CD4-positive, alpha-beta memory T cell (primary cell): ENCODE results near the gene FBXW8. TPM values are rescaled to one million over a fixed set of nuclear protein-coding genes. Genes with fewer than 3 reads are reported as not detected.

ENCODE experiments used
- polyA plus RNA-seq, 2 donors: library from polyadenylated mRNA; unstranded; fragments of 300-500 nt; fragmentation: Illumina TruSeq; gene quantifications; one replicate each; pipeline ENCODE4 v1.2.3, GENCODE V29; 2021
- total RNA-seq, 2 experiments: library from RNA; stranded (reverse); gene quantifications; one replicate each; pipeline ENCODE4 v1.2.3, GENCODE V29; 2021

FBXW8 gene
- total and polyA plus RNA-seq, 4 experiments from 2014 or later = 2.3 to 10.2 (median 7.0) TPM

Other genes starting within 250 kb of the FBXW8 start
- gene SPRING1, start 172.9 kb upstream of the FBXW8 start, total RNA-seq = 10 to 100 TPM; 26.5 to 28.1 TPM
- 10 to 100 TPM; 18.2 to 24.7 TPM for gene SPRING1, start 172.9 kb upstream of the FBXW8 start, polyA plus RNA-seq
- gene RNFT2, start 172.6 kb upstream of the FBXW8 start, total RNA-seq = 1 to 10 TPM; 4.0 to 5.9 TPM
- gene RNFT2, start 172.6 kb upstream of the FBXW8 start, polyA plus RNA-seq = 1 to 10 TPM in 1 of 2 donors, under 1 TPM in 1; 0.88 to 2.2 TPM
- not detected for gene HRK, start 29.5 kb upstream of the FBXW8 start, total RNA-seq
- gene HRK, start 29.5 kb upstream of the FBXW8 start, polyA plus RNA-seq = under 1 TPM in 1 of 2 donors, not detected in 1; 0.06 TPM
- 1 to 10 TPM in 1 of 2 experiments, under 1 TPM in 1; 0.96 to 1.6 TPM for gene TESC, start 188.5 kb downstream of the FBXW8 start, total RNA-seq
- gene TESC, start 188.5 kb downstream of the FBXW8 start, polyA plus RNA-seq = 1 to 10 TPM; 6.6 to 9.6 TPM